Activated CD8-positive, alpha-beta memory T cell treated with anti-CD3 and anti-CD28 coated beads, Interleukin-2, amount 50 U/mL, for 24 hours (primary cell): ENCODE measurements around the gene SLC15A4.
"Not testable (repeated sequence)": the region's sequence is repeated elsewhere in the genome, so short reads cannot be mapped to it uniquely, and the experiment has no call there.

Experiments used
- DNase-seq: peaks from one replicate; pipeline ENCODE4 v3.0.0-alpha.2; 2020; ENCODE audit errors: extremely low read depth

The SLC15A4 gene

GRCh38 chr12:128823916-128824839 lies at the start of gene SLC15A4:
Gene SLC15A4 (minus strand): TSS chr12:128823958. CDS start chr12:128823943, 15 bp downstream.
- peak; percentile 87 for DNase-seq

DNA sequence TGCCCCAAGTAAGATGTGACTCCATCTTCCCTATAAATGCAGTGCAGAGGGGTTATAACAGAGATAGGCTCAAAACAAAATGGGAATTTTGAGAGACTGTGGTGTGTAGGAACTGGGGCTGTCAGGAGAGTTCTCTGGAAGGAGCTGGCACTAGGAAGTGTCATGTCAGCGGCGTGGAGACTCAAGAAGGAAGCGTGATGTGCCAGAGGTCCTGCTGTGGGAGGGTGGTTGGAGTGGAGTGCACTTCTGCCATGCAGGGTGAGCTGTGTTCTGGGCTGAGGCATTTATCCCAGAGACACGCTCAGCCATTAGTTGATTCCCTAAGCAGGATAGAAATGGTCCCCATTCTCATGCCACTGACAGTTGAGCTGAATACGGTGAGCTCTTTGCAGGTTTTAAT lies 48.5 kb upstream of the SLC15A4 start:
- DNase-seq: no peak

GRCh38 chr12:128871516-128871892 lies 47.7 kb upstream of the SLC15A4 start:
- no peak for DNase-seq

DNA sequence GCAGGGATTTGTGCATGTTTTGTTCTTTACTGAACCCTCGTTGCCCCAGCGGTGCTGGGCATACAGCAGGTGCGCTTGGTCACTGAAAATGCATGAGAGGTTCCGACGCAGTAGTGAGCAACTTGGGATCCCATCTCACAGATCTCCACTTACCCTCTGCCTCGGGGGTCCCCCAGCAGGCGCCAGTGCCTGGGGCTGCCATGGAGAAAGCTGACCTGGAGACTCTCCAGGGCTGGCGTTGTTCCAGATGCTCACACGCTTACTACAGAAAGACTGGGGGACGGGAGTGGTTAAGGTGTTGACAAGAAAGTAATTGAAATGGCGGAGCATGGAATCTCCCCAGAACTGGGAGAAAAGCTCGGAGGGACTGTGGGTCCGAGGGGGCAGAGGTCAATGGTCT lies 43.7 kb upstream of the SLC15A4 start:
- DNase-seq: no peak

DNA sequence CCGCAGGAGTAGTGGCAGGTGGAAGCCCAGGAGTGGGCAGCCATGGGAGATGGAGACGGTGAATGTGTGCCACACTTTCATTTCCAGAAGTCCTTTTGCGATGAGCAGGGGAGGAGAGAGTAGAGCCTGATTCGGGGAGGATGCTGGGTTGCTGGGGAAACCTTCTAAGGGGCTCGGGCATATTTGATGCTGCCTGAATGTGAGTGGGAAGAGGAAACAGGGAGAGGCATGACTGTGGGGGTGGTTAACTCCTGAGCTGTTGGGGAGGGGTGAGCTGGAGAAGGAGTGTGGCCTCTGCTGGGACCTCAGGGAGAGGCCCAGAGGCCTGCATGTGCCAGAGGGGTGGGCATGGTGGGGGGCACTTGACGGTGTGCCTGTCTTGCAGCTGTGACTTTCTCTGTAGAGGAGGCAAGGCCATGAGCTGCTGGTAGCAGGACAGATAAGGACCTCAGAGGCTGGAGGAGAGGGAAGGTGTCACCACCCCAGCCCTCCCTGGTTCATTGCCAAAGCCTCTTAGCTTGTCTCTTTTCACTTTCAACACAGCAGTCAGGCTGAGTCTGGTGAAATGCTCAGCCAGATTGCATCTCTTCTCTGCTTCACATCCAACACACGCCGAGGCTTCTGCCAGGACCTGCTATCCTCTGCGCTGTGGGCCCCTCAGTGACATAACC lies 40.9 kb upstream of the SLC15A4 start:
- no peak for DNase-seq

GRCh38 chr12:128863957-128864356 lies 40.2 kb upstream of the SLC15A4 start:
- DNase-seq: no peak

DNA sequence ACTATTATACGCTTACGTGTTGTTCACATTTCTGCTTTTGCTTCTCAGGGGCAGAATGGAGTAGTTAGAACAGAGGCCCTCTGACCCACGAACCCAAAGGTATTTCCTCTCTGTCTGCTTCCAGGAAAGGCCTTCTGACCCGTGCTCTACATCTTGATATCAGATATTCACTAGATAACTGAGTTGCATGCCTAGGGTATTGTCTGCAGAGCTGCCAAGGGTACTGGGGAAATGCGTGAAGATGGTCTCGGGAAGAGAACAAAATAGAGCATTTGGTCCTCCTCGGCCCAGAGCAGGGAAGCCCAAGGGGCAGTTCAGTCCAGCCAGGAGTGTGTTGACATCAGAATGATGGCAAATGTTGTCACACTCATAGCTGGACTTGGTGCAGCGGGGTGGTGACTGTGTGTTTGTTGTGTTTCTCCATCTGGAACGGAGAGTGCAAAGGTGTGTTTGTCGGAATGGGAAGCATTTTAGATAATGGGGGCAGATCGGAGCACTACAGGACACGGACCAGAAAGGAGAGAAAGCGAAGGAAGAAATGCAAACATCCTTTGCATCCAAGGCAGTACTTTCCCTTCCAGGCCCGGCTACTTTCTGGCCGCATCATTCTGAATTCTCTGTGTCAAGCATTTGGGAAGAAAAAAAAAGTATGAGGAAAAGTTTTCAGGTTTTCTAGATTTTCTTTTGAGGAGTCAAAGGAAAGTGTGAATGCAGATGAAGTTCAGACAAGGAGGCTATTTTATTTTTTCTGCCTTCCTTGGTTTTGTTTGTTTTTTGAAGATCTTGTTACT lies 37.7 kb upstream of the SLC15A4 start:
- no peak for DNase-seq

DNA sequence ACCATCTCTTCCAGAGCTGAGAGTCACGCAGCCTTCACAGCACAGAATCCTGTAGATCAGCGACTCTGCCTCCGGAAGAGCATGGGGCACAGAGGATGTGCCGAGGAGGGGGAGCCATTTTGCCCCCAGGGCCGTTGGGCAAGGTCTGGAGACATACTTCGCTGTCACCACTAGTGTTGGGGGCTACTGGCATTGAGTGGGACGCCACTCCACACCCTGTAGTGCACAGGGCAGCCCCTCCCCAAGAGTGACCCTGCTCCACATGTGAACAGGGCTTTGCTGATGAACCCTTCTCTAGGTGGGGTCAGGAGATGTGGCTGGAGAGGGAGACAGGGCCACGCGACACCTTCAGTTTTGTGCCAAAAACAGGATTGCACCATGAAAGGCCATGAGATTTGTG lies 35.6 kb upstream of the SLC15A4 start:
- no peak for DNase-seq

- no peak for DNase-seq
Observed at GRCh38 chr12:128857133-128857763, 33.5 kb upstream of the SLC15A4 start.

GRCh38 chr12:128856791-128857078 lies 33.0 kb upstream of the SLC15A4 start:
- no peak for DNase-seq

DNA sequence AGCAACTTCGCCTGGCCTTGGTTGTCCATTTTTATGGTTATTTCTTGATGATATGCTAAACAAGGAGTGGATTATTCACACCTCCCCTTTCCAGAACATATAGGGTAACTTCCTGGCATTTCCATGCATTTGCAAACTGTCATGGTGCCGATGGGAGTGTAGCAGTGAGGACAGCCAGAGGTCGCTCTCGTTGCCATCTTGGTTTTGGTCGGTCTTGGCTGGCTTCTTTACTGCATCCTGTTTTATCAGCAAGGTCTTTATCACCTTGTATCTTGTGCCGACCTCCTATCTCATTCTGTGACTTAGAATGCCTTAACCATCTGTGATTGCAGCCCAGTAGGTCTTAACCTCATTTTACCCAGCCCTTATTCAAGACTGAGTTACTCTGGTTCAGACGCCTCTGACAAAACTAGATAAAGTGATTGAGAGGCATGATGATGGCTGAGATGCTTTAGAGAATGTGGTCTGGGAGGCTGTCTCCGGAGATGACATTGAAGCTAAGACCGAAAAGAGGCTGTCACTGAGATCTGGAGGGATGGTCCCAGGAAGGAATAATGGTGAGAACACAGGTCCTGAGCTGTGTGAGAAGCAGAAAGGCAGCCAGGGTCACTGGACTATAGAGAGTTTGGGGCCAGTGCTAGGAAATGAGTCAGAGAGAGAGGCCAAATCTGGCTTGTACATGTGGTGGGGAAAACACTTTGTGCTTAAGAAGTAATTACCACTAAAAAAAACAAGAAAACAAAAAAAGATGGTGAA lies 32.5 kb upstream of the SLC15A4 start:
- DNase-seq: no peak

DNA sequence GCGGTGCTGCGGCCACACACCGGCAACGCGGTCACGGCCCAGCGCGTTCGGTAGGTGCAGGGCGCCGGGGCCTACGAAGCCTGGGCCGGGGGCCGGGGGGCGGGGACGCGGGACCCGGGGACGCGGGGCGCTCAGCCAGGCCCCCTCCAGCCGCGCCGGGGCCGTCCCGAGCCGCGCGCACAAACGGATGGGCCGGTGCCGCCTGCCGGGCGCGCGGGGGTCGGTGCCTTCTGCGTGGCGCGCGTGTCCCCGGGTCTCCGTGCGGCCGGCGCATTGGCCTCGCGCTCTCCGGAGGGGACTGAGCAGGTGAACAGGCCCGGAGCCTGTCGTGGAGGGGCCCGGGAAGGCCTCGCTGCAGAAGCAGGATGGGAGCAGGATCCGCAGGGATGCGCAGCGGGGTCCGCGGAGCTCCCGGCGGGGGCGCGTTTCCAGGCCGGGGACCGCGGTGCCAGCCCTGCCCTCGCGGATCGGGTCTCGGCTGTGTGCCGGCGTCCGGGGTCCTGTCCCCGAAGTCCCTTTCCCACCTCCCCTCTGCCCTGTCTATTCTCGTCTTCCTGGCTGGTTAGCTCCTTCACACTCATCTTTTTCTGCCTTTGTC lies 29.9 kb upstream of the SLC15A4 start:
- no peak for DNase-seq

DNA sequence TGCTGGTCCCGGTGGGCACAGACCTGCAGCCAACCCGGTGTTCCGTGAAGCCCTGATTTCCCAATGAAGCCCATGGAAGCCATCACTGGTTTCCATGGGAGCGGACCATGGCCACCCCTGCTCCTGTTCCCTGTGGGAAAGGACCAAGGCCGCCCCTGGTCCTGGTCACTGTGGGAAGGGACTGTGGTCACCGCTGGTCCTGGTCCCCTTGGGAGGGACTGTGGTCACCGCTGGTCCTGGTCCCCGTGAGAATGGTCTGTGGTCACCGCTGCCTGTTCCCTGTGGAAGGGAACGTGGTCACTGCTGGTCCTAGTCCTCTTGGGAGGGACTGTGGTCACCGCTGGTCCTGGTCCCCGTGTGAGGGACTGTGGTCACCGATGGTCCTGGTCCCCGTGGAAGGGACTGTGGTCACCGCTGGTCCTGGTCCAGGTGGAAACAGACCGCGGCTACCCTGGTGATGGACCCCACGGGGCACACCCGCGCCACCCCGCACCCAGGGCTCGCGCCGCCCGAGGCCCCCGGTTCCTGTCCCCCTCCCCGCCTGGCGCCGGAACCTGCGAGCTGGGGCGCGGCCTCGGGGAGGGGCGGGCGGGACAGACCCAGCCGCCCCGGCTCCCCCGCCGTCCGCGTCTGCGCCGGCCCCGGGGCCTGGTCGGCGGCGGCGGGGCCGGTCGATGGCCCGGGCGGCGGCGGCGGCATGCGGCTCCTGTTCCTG lies 29.3 kb upstream of the SLC15A4 start, which contains the start of gene GLT1D1:
GLT1D1 (plus strand) TSS at position 594 of the 715 bp plus-strand sequence; CDS start at position 698, 104 bp downstream.
- no peak for DNase-seq

GRCh38 chr12:128852026-128852698 lies 28.4 kb upstream of the SLC15A4 start:
- DNase-seq: no peak

DNA sequence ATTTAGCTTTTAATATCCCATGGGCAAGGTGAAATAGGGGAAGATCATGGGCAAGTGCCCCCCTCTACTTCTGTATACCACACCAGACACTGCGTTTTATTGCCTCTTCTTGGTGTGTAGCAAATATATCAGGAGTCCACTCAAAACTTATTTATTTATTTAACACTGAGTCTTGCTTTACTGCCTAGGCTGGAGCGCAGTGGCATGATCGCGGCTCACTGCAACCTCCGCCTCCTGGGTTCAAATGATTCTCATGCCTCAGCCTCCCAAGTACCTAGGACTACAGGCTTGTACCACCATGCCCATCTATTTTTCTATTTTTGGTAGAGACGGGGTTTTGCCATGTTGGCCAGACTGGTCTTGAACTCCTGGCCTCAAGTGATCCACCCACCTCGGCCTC lies 27.7 kb upstream of the SLC15A4 start:
- not testable (repeated sequence) for DNase-seq

GRCh38 chr12:128850400-128850799 lies 26.6 kb upstream of the SLC15A4 start:
- DNase-seq: no peak

DNA sequence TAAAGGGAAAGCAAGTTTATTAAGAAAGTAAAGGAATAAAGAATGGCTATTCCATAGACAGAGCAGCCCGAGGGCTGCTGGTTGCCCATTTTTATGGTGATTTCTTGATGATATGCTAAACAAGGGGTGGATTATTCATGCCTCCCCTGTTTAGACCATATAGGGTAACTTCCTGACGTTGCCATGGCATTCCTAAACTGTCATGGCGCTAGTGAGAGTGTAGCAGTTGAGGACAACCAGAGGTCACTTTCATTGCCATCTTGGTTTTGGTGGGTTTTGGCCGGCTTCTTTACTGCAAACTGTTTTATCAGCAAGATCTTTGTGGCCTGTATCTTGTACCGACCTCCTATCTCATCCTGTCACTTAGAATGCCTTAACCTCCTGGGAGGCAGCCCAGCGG lies 26.0 kb upstream of the SLC15A4 start:
- not testable (repeated sequence) for DNase-seq

GRCh38 chr12:128848371-128848770 lies 24.6 kb upstream of the SLC15A4 start:
- no peak for DNase-seq

GRCh38 chr12:128846671-128847070 lies 22.9 kb upstream of the SLC15A4 start:
- not testable (repeated sequence) for DNase-seq
